Memory B cell (primary cell): ENCODE data around the gene GRAMD1B.

Experiments used
- ATAC-seq: fragments of 150-1000 bp; cut with Tn5 transposase; 2 replicates; pipeline ENCODE4 v1.10.0; 2021; ENCODE audit warnings: low read depth, mild to moderate bottlenecking, moderate library complexity
- DNase-seq, 2 donors: peaks; one replicate each; pipeline ENCODE4 v3.0.0; 2022; ENCODE audit warnings: low spot score in 2 of 2
- H3K27ac Mint-ChIP-seq: one replicate; pipeline ENCODE4 v1.8.0; 2022; ENCODE audit warnings: mild to moderate bottlenecking, moderate library complexity, mixed read lengths
- H3K27me3 Mint-ChIP-seq: one replicate; pipeline ENCODE4 v1.8.0; 2022; ENCODE audit warnings: mixed read lengths
- H3K36me3 Mint-ChIP-seq: one replicate; pipeline ENCODE4 v1.8.0; 2022; ENCODE audit warnings: mild to moderate bottlenecking, mixed read lengths
- H3K4me1 Mint-ChIP-seq: one replicate; pipeline ENCODE4 v1.8.0; 2022; ENCODE audit warnings: mixed read lengths
- H3K4me3 Mint-ChIP-seq: one replicate; pipeline ENCODE4 v1.8.0; 2022; ENCODE audit warnings: mild to moderate bottlenecking, moderate library complexity, mixed read lengths
- H3K9me3 Mint-ChIP-seq: one replicate; pipeline ENCODE4 v1.8.0; 2022; ENCODE audit warnings: mixed read lengths

Gene GRAMD1B

DNA sequence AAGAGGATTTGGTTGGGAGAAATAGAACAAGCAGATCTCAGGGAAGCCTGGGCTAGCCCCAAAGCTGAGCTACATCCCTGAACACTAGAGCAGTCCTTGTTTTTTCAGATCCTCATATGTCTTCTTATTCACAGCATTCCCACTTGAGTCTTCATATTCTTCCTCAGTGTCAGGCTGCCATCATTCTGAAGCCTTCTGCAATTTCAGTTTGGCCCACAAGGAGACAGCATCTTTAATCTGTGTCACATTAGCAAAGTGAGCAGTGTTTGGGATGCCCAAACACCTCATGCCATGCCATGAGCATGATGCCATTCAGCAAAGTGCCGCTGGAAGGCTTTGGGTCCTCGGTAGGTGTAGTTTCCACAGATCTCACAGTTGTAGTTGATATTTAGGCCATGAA lies 167.8 kb downstream of the GRAMD1B start:
- no peaks in the 10 kb centered on the region for H3K27me3 Mint-ChIP-seq
- no peaks in the 10 kb centered on the region for H3K9me3 Mint-ChIP-seq
- H3K36me3 Mint-ChIP-seq, result no peaks in the 10 kb centered on the region
- no peaks in the 10 kb centered on the region for H3K4me1 Mint-ChIP-seq
- ATAC-seq (no peak), DNase-seq (no peak)
- no peak overlapping the region for H3K4me3 Mint-ChIP-seq
- no peak overlapping the region for H3K27ac Mint-ChIP-seq

DNA sequence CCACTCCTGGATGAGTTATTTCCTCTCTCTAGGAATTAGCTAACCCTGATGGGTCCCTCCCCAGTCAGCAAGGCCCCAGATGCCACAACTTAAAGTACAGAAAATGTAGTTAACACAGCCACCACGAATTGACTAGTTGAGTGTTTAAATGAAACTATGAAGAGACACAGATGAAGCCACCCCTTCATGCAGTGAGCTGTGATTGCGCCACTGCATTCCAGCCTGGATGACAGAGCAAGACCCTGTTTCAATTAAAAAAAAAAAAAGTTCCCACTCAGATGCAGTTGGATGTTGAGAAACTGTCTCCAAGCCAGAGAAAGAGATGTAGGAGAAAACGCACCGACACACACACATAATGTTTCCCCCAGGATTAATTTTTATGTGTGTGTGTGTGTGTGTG lies 171.1 kb downstream of the GRAMD1B start:
- Mint-ChIP-seq H3K4me1 (no peaks in the 10 kb centered on the region), H3K9me3 (no peaks in the 10 kb centered on the region), H3K36me3 (no peaks in the 10 kb centered on the region), H3K4me3 (no peak overlapping the region), H3K27me3 (no peaks in the 10 kb centered on the region), H3K27ac (no peak overlapping the region)
- ATAC-seq, result no peak
- DNase-seq, result no peak

DNA sequence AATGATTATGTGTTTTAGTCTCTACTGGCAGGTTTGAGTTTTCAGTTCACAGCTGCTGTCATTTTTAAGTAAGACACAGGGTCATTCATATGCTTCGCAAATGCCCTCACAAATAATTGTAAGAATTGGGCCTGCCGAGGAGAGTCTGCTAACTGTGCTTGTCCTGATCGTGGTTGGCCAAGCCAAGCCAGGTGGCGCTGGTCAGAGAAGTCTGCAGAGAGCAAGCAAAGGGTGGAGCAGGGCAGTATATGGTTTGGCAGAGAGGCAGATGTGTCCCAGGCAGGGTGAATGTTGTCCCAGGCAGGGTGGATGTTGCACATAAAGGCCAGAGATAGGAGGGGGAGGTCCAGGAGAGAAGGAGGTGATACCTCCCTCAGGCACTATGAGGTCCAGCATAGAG lies 171.7 kb downstream of the GRAMD1B start:
- Mint-ChIP-seq H3K36me3 (no peaks in the 10 kb centered on the region), H3K27me3 (no peaks in the 10 kb centered on the region)

DNA sequence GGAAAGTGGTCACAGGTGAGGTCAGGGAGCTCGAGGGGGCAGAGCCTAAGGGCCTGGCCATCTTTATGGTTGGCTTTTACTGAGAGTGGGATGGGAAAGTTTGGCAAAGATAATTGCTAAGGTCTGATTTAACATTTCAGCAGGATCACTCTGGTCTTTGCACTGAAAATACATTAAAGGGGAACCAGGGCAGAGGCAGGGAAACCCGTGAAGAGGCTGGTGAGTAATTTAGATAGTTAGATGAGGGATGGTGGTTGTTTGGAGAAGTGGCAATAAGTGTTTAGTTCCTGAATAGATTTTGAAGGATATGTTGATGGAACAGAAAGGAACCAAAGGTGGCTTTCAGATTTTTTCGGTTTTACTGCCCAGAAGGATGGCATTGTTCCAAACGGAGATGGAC lies 173.6 kb downstream of the GRAMD1B start:
- no peak overlapping the region for H3K27ac Mint-ChIP-seq
- no peaks in the 10 kb centered on the region for H3K27me3 Mint-ChIP-seq
- ATAC-seq (no peak), DNase-seq (no peak)
- no peaks in the 10 kb centered on the region for H3K36me3 Mint-ChIP-seq
- H3K4me3 Mint-ChIP-seq, result no peak overlapping the region
- H3K9me3 Mint-ChIP-seq, result no peaks in the 10 kb centered on the region
- H3K4me1 Mint-ChIP-seq, result no peaks in the 10 kb centered on the region

More for the DNA sequence above, 171.7 kb downstream of the GRAMD1B start:
- no peak overlapping the region for H3K27ac Mint-ChIP-seq
- H3K9me3 Mint-ChIP-seq, result no peaks in the 10 kb centered on the region
- H3K4me3 Mint-ChIP-seq, result no peak overlapping the region
- ATAC-seq, result no peak
- no peak for DNase-seq
- no peaks in the 10 kb centered on the region for H3K4me1 Mint-ChIP-seq

DNA sequence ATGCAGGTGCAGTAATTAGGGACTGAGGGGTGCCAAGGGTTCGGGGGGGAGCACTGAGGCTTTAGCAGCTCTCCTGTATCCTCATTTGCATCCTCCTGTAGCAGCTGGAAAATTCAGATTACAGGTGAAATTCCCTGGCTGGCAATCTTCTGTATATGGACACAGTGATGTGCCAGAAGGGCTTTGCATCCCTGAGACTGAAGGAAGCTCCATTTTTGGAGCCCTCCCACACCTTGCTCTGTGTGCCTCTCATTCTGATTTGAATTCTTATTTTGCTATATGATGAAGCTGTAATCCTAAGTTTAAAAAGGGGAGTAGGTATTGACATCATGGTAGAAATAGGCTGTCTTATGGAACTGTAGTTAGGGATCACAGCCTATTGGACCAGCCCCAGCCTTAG lies 177.7 kb downstream of the GRAMD1B start:
- no peak overlapping the region for H3K4me3 Mint-ChIP-seq
- no peaks in the 10 kb centered on the region for H3K27me3 Mint-ChIP-seq
- no peaks in the 10 kb centered on the region for H3K36me3 Mint-ChIP-seq
- H3K27ac Mint-ChIP-seq, result no peak overlapping the region
- no peak for ATAC-seq
- no peaks in the 10 kb centered on the region for H3K9me3 Mint-ChIP-seq
- H3K4me1 Mint-ChIP-seq, result no peaks in the 10 kb centered on the region
- no peak for DNase-seq

DNA sequence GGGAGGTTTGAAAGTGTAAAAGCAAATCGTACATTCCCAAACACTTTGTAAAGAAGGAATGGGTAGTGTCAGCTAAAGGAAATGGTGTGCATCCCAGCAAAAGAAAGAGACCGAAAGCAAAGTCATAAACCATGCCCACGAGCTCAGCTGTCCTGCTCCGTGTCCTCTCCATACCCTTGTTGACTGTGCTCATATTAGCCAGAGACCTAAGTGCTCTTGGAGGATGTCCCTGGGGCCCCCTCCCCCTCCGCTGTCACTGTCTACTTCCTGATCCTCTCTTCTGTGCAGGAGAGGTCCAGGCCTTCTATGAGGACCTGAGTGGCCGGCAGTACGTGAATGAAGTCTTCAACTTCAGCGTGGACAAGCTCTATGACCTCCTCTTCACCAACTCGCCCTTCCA lies 178.3 kb downstream of the GRAMD1B start:
- no peaks in the 10 kb centered on the region for H3K4me1 Mint-ChIP-seq
- H3K27ac Mint-ChIP-seq, result no peak overlapping the region
- no peak for ATAC-seq
- H3K27me3 Mint-ChIP-seq, result no peaks in the 10 kb centered on the region
- H3K4me3 Mint-ChIP-seq, result no peak overlapping the region
- H3K36me3 Mint-ChIP-seq, result no peaks in the 10 kb centered on the region
- no peaks in the 10 kb centered on the region for H3K9me3 Mint-ChIP-seq
- no peak for DNase-seq

DNA sequence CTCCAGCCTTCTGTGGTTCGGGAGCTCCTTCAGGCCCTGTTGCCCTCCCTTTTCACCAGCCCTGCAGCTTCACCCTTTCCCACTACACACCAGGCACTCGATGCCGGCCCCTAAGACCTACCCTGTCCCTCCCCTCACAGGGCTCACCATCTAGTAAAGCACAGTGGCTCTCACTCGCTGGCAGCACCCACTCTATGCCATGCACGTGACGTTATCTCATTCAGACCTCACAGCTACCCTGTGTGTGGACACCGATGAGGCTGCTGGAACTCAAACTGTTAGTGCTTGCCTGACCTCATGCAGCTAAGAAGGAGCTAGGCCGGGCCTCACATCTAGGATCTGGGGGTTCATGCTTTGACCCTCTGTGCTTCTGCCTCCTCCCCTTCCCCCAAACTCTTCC lies 178.9 kb downstream of the GRAMD1B start:
- no peak for DNase-seq
- Mint-ChIP-seq H3K9me3 (no peaks in the 10 kb centered on the region), H3K4me3 (no peak overlapping the region), H3K36me3 (no peaks in the 10 kb centered on the region), H3K4me1 (no peaks in the 10 kb centered on the region), H3K27ac (no peak overlapping the region), H3K27me3 (no peaks in the 10 kb centered on the region)
- ATAC-seq, result no peak

DNA sequence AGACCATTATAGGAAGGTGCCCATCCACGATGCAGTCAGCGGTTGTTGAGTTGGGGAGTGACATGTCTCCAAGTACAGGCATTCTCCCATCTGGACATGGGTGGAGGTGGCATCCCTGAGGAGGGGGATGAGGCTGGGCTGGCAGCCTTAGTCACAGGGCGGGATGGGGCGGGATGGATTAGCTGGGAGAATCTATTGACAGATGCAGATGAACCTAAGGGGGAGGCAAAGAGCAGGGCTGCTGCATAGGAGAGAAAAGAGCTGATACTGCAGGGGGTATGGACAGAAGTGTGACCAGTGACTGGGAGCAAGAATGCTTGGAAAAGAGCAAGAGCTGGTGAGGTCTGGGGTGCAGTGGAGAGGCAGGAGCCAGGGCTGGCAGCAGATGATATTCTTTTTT lies 181.6 kb downstream of the GRAMD1B start:
- H3K27me3 Mint-ChIP-seq, result no peaks in the 10 kb centered on the region
- no peaks in the 10 kb centered on the region for H3K4me1 Mint-ChIP-seq
- DNase-seq (no peak), ATAC-seq (no peak)
- H3K9me3 Mint-ChIP-seq, result no peaks in the 10 kb centered on the region
- no peak overlapping the region for H3K27ac Mint-ChIP-seq
- H3K4me3 Mint-ChIP-seq, result no peak overlapping the region
- no peaks in the 10 kb centered on the region for H3K36me3 Mint-ChIP-seq

DNA sequence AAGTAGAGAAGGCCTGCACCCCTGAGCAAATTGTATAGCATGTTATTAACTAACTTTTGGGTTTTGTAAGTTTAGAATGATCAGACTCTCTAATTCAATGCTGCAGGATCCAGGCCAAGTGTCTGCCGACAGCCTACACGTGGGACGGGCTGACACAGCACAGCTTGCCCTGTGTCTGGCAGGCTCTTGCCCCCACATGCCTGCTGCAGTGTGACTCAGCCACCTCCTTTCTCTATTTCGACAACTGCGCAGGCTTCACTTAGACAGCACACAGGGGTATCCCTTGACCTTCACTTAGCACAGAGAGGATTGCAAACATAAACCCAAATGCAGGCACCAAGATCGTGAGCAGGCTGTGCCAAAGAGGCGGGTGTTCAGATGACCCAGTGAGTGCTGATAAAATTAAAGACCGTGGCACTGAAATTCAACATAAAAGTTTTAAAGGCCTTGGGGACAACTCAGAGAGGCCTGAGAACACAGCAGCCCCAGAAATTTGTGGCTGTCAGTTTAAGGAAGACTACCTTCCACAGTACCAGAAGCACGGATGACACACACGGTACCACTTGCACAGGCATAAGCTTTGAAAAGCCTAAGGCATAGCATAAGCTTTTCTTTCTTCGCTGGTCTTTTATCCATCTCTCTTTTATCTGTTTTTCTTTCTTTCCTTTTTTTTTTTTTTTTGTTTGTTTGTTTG lies 186.6 kb downstream of the GRAMD1B start:
- no peak overlapping the region for H3K4me3 Mint-ChIP-seq
- H3K9me3 Mint-ChIP-seq, result no peaks in the 10 kb centered on the region
- no peak overlapping the region for H3K27ac Mint-ChIP-seq
- H3K4me1 Mint-ChIP-seq, result no peaks in the 10 kb centered on the region
- no peaks in the 10 kb centered on the region for H3K36me3 Mint-ChIP-seq
- ATAC-seq (no peak), DNase-seq (no peak)
- peaks cover 4% of the 10 kb centered on the region for H3K27me3 Mint-ChIP-seq

DNA sequence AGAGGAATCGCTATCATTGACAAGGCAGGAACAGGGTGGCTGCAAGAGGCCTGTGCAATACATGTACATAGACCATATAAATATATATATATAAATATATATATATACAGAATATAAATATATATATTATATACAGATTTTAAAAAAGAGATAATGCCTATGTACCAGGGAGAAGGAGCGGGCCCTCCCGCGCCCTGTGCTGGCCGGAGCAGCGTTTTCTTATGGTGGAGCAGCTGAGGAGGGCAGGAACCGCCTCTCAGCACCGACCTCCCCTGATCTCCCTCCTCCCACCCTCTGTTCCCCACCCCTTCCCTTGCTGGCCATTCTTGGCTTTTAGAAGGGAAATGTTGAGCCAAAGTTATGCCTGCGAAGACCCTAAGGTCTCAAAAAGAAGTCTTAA lies 192.5 kb downstream of the GRAMD1B start:
- Mint-ChIP-seq H3K36me3 (no peaks in the 10 kb centered on the region), H3K9me3 (no peaks in the 10 kb centered on the region), H3K27me3 (peaks cover 4% of the 10 kb centered on the region), H3K27ac (no peak overlapping the region), H3K4me3 (no peak overlapping the region), H3K4me1 (no peaks in the 10 kb centered on the region)
- no peak for ATAC-seq
- DNase-seq, result no peak

DNA sequence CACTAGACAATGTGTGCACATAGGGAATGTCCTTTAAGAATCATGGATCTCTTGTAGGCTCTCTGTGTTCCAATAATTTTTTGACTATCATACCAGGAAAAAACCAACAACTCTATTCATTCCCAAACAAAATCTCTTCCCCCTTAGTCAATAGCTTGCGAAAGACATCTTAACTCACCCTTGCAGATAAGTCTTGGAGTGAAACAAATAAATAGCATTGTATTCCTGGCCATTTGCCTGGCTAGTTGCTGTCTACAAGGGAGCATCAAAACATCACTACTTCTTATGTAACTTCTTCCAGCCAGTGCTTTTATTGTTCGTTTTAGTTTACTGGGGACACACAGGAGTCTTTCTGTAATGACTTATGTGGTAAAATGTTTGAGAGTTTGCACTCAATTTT lies 194.9 kb downstream of the GRAMD1B start:
- H3K4me1 Mint-ChIP-seq, result no peaks in the 10 kb centered on the region

DNA sequence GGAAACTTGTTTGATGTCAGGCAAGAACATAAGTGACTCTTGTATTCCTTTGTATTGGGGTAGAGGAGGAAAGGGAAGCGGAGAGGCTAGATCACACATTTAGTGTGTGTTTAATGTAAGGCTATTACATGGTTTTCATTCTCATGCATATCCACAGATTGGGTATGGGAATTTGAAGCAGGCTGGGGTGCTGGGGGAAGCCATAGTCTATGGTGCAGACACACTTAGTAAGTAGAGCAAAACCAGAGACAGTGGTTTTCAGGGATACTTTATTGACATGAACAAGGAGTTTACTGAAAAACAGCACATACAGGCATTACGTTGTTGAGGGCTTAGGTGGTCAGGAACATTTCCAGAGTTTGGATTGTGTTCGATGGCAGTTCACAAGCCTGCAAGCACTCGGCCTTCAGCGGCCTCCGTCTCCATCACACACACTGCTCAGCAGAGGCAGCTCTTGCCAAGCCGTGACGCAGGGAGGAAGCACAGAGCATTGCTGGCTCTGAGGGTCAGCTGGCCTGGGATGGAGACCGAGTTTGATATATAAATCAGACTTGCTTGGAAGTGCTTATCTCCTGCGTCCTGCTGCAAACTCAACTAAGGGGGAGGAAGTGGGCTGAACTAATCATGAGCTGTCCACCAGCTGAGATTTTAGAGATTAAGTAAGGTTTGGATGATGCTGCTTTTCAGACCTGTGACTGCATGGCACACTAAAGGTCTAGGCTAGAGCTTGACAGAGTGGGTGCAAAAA lies 199.0 kb downstream of the GRAMD1B start:
- Mint-ChIP-seq H3K4me3 (no peak overlapping the region), H3K4me1 (no peaks in the 10 kb centered on the region), H3K9me3 (no peaks in the 10 kb centered on the region), H3K36me3 (no peaks in the 10 kb centered on the region), H3K27me3 (peaks cover 6% of the 10 kb centered on the region), H3K27ac (no peak overlapping the region)
- no peak for DNase-seq
- ATAC-seq, result no peak

More for the DNA sequence above, 194.9 kb downstream of the GRAMD1B start:
- Mint-ChIP-seq H3K4me3 (no peak overlapping the region), H3K27ac (no peak overlapping the region), H3K9me3 (no peaks in the 10 kb centered on the region), H3K36me3 (no peaks in the 10 kb centered on the region), H3K27me3 (peaks cover 4% of the 10 kb centered on the region)
- ATAC-seq (no peak), DNase-seq (no peak)

DNA sequence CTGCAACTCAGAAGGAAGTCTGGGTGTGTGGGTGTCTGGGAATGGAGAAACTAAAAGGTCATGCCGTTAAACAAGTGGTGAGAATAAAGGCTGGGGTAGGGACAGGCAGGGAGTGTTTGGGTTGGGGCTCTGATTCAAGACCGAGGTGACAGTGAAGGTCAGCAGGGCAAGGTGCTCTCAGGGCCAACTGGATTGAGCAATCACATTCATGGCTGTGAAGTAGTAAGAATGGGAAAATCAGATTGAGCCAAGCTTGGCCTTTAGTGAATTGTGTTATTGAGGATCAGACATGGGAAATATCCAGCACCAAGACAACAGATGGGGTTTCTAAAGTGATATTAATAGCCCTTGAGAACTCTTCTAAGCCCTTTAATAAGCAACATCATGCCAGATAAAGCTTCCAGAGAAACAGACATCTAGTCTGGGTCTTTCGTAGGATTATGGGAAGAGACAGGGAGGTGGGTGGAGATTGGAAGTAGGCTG lies 200.1 kb downstream of the GRAMD1B start:
- Mint-ChIP-seq H3K9me3 (no peaks in the 10 kb centered on the region), H3K27me3 (peaks cover 6% of the 10 kb centered on the region), H3K27ac (no peak overlapping the region), H3K36me3 (no peaks in the 10 kb centered on the region), H3K4me1 (no peaks in the 10 kb centered on the region), H3K4me3 (no peak overlapping the region)
- no peak for DNase-seq
- no peak for ATAC-seq

DNA sequence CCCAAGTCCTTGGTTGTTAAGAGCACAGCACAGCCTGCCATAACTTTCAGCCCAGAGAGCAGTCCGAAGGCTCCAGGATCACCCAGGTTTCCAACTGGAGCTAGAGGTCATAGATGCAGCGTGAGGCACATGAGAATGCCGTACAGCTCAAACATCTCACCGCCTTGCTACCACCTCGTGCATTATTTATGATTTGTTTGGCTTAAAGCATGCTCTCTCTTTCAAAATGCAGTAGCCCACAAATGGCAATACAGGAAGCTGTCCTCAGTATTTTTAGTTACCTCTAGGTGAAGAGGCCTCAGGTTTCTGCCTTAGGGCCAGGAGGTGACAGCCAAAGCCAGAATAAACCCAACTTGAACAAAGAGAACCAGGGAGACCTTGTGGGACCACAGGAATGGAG lies 210.0 kb downstream of the GRAMD1B start:
- no peak for DNase-seq
- no peaks in the 10 kb centered on the region for H3K36me3 Mint-ChIP-seq
- no peaks in the 10 kb centered on the region for H3K9me3 Mint-ChIP-seq
- no peak overlapping the region for H3K4me3 Mint-ChIP-seq
- no peak for ATAC-seq
- H3K27me3 Mint-ChIP-seq, result peaks cover 20% of the 10 kb centered on the region
- peaks cover 2% of the 10 kb centered on the region for H3K4me1 Mint-ChIP-seq
- no peak overlapping the region for H3K27ac Mint-ChIP-seq
